Stimulated activated naive B cell treated with anti-CD40 and anti-IgM and Interleukin-4, amounts not matched to agents 10 μg/mL and 1 μg/mL and 100 μg/mL, for 72 hours (primary cell): ENCODE measurements around the gene MAD1L1.

ENCODE experiments used
- ATAC-seq, 2 donors: fragments of 150-1000 bp; cut with Tn5 transposase; replicated peaks; 2 replicates each; pipeline ENCODE4 v1.10.0; 2021; ENCODE audit warnings: moderate library complexity in 1 of 2
- DNase-seq: peaks from one replicate; pipeline ENCODE4 v3.0.0; 2021
- H3K27ac Mint-ChIP-seq: one replicate; pipeline ENCODE4 v1.8.0; 2022; ENCODE audit warnings: mild to moderate bottlenecking, mixed read lengths
- H3K27me3 Mint-ChIP-seq, 2 donors: one replicate each; pipeline ENCODE4 v1.8.0; 2022; ENCODE audit warnings: mixed read lengths in 2 of 2
- H3K36me3 Mint-ChIP-seq, 2 donors: one replicate each; pipeline ENCODE4 v1.8.0; 2022; ENCODE audit warnings: mixed read lengths in 2 of 2, mild to moderate bottlenecking in 1 of 2
- H3K4me1 Mint-ChIP-seq, 2 donors: one replicate each; pipeline ENCODE4 v1.8.0; 2022; ENCODE audit warnings: mixed read lengths in 2 of 2, mild to moderate bottlenecking in 1 of 2
- H3K4me3 Mint-ChIP-seq, 2 donors: one replicate each; pipeline ENCODE4 v1.8.0; 2022; ENCODE audit warnings: mild to moderate bottlenecking in 2 of 2, mixed read lengths in 2 of 2, moderate library complexity in 1 of 2
- H3K9me3 Mint-ChIP-seq, 2 donors: one replicate each; pipeline ENCODE4 v1.8.0; 2022; ENCODE audit warnings: mixed read lengths in 2 of 2, mild to moderate bottlenecking in 1 of 2

The MAD1L1 gene

DNA sequence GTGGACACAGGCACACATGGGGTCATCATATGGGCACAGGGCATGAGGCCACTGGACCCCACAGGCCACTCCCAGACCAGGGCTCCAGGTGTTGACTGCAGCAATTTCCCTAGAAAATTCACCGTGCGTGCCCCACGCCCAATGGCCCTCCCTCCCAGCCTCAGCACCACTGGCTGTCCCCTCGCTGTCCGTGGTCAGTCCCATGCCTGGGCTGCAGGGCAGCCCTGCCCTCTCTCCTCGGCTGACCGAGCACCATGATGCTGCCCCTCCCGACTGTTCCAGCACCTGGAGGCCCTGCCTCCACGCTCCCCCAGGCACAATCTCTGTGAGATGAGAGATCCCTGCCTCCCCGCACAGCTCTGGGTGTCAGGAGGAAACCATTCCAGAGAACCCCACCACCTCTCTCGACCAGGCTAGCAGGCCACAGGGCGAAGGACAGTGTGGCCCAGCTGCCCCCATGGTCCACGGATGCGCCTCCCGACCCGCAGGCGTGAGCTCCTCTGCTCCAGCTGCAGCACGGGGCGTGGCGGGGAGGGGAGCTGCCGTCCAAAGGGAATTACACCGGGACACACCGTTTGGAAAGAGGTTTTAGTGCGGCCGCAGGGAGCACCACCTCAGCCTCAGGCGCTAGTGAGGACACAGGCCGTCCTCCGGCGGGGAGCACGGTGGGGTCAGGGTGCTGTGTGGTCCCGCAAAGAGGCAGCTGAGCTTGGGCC lies 21.8 kb upstream of the MAD1L1 start:
- Mint-ChIP-seq H3K4me3 (peak overlapping the region; percentile 65), H3K9me3 (no peaks in the 10 kb centered on the region), H3K36me3 (peaks cover 74 to 92% of the 10 kb centered on the region in 2 donors), H3K27me3 (no peaks in the 10 kb centered on the region), H3K27ac (peak overlapping the region; percentile 96), H3K4me1 (peaks cover 50 to 92% of the 10 kb centered on the region in 2 donors)
- ATAC-seq (no peak), DNase-seq (no peak)

- Mint-ChIP-seq H3K36me3 (peaks cover 67 to 90% of the 10 kb centered on the region in 2 donors), H3K4me1 (peaks cover 53 to 92% of the 10 kb centered on the region in 2 donors), H3K27me3 (no peaks in the 10 kb centered on the region), H3K27ac (peak overlapping the region; percentile 96), H3K9me3 (no peaks in the 10 kb centered on the region), H3K4me3 (peak overlapping the region; percentile 52)
- ATAC-seq (no peak), DNase-seq (no peak)
Observed at GRCh38 chr7:2253525-2254244, 20.9 kb upstream of the MAD1L1 start.

- no peaks in the 10 kb centered on the region for H3K9me3 Mint-ChIP-seq
- no peak for DNase-seq
- peaks cover 64 to 87% of the 10 kb centered on the region in 2 donors for H3K36me3 Mint-ChIP-seq
- peak overlapping the region in 1 of 2 donors; percentile 52 for H3K4me3 Mint-ChIP-seq
- H3K27ac Mint-ChIP-seq = peak overlapping the region; percentile 96
- H3K27me3 Mint-ChIP-seq = no peaks in the 10 kb centered on the region
- peaks cover 58 to 93% of the 10 kb centered on the region in 2 donors for H3K4me1 Mint-ChIP-seq
- ATAC-seq = no peak
Observed at GRCh38 chr7:2253021-2253420, 20.3 kb upstream of the MAD1L1 start.

DNA sequence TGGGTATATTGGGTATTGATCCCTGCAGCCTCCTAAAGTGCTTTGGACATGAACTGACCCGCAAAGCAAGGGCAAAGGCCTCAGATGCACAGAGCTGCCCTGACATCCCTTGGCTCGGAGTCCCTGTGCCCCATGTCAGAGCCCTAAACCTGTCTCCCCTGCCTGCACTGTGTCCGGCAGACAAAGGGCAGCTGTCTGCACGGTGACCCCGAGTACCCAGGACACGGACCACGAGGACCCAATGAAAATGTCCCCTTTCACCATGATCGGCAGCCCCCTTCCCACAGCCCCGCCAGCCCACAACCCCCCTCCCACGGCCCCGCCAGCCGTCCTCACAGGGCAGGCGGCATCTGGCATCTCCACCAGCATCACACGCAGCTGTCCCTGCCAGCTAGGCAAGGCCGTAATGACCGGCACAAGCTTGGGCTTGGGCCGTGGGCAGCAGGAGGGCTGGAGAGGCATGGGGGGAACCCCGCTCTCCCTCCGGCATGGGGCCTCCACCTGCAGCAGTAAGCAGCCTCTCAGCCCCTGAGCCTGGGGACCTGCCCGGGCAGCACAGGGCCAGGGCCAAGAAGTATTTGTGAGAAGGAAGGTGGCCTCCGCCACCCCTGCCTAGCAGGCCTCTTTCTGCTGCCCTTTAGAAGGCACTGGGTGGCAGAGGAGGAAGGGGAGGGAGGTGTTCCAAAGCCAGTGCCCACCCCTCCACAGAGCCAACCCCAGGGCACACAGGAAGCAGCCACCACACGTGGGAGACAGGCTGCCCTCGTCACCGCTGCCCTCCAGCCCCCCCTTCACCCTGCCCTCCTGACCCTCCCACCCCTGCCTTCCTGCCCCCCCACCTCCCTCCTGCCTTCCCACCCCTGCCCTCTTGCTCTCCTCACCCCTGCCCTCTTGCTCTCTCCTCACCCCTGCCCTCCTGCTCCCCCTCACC lies 19.4 kb upstream of the MAD1L1 start:
- DNase-seq (no peak), ATAC-seq (peak; percentile 22 to 33)
- Mint-ChIP-seq H3K36me3 (peaks cover 60 to 86% of the 10 kb centered on the region in 2 donors), H3K9me3 (no peaks in the 10 kb centered on the region), H3K4me3 (peak overlapping the region; percentile 4 to 52), H3K27ac (peak overlapping the region; percentile 96), H3K27me3 (no peaks in the 10 kb centered on the region), H3K4me1 (peaks cover 59 to 95% of the 10 kb centered on the region in 2 donors)

DNA sequence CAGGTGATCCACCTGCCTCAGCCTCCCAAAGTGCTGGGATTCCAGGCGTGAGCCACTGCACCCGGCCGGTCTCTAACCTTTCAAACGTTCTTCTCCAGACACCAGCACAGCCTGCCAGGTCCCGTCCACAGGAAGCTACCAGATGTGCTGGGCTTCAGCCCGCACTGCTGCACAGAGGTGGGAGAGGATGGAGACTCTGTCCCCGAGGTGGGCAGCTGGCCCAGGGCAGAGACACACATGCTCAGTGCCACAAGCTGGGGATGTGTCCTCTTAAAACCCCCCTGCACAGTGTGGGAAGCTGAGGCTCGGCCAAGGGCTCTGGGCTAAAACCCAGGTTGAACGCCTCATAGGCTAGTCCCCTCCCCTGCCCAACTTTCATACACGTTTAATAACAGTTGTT lies 18.6 kb upstream of the MAD1L1 start:
- H3K9me3 Mint-ChIP-seq = no peaks in the 10 kb centered on the region
- peak overlapping the region in 1 of 2 donors; percentile 44 for H3K4me3 Mint-ChIP-seq
- H3K27me3 Mint-ChIP-seq = no peaks in the 10 kb centered on the region
- peak overlapping the region; percentile 86 for H3K27ac Mint-ChIP-seq
- peaks cover 62 to 98% of the 10 kb centered on the region in 2 donors for H3K4me1 Mint-ChIP-seq
- ATAC-seq = no peak
- DNase-seq = no peak
- H3K36me3 Mint-ChIP-seq = peaks cover 55 to 82% of the 10 kb centered on the region in 2 donors

DNA sequence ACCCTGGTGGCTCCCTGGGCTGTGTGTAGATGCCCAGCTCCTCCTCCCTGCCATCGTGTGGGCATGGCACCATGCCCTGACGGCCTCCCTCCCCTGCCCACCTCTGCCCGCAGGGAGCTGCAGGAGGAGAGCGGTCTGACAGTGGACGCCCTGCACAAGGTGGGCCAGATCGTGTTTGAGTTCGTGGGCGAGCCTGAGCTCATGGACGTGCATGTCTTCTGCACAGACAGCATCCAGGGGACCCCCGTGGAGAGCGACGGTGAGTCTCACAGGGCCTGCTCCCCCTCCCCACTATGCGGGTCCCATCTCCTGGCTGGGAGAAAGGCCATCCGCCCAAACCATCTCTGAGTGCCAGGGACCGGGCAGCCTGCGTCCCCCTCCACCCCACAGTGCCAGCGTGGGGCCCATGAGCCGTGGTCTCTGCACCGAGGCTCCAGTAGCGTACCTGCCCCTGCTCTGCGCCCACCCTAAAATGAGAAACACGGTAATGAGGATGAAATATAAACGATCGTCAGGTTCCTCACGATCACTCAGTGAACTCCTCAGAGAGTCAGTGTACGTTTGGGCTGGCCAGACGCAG lies 17.1 kb upstream of the MAD1L1 start:
- peaks cover 52 to 77% of the 10 kb centered on the region in 2 donors for H3K36me3 Mint-ChIP-seq
- ATAC-seq = no peak
- H3K9me3 Mint-ChIP-seq = no peaks in the 10 kb centered on the region
- peak overlapping the region; percentile 97 for H3K27ac Mint-ChIP-seq
- peaks cover 61 to 98% of the 10 kb centered on the region in 2 donors for H3K4me1 Mint-ChIP-seq
- H3K27me3 Mint-ChIP-seq = no peaks in the 10 kb centered on the region
- H3K4me3 Mint-ChIP-seq = peak overlapping the region; percentile 72 to 74
- no peak for DNase-seq

- Mint-ChIP-seq H3K27ac (peak overlapping the region; percentile 97), H3K27me3 (no peaks in the 10 kb centered on the region), H3K4me3 (peak overlapping the region; percentile 72 to 74), H3K36me3 (peaks cover 50 to 76% of the 10 kb centered on the region in 2 donors), H3K4me1 (peaks cover 60 to 98% of the 10 kb centered on the region in 2 donors), H3K9me3 (no peaks in the 10 kb centered on the region)
- peak; percentile 44 for DNase-seq
- peak; percentile 32 for ATAC-seq
Observed at GRCh38 chr7:2248984-2249694, 16.4 kb upstream of the MAD1L1 start.

DNA sequence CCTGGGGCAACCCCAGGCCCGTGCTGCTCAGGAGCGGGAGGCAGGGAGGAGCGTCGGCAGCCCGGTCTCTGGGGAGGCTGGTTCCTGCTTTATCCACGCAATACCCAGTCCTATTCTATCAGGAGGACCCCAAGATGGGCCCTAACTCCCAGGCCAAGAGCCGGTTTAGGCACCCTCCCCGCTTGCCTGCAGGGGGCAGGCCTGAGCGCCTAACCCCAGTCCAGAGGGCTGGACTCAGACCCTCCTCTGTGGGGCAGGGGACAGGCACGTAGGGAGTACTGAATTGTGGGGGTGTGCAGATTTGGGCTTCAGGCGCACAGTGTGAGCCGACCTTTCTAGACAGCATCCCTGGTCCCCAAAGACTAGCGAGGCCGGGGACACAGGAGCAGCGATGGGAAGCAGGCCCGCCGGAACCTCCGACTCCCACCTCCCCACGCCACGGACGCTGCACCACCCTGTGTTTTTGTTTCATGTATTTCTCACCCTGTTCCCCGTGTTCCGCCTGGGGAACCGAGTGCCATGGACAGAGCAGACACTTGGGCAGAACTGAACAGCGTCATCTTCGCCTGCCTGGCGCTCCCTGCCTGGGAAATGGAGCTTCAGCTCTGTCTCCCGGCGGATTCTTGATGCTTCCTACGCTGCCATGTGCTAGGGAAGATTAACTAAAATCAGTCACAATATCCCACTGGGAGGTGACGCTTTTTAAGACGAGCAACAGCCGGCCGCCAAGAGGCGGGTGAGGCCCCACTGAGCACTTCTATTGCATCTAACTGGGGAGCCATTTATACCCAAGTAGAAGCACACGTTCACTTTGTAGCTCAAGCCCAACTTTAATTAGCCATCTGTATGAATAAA lies 14.6 kb upstream of the MAD1L1 start:
- Mint-ChIP-seq H3K27ac (peak overlapping the region; percentile 97), H3K27me3 (no peaks in the 10 kb centered on the region), H3K9me3 (no peaks in the 10 kb centered on the region), H3K4me1 (peaks cover 55 to 98% of the 10 kb centered on the region in 2 donors), H3K4me3 (peak overlapping the region; percentile 29 to 83), H3K36me3 (peaks cover 39 to 60% of the 10 kb centered on the region in 2 donors)
- ATAC-seq = peak; percentile 27 to 38
- peak; percentile 44 for DNase-seq

- peak in 1 of 2 donors; percentile 3 for ATAC-seq
- Mint-ChIP-seq H3K27ac (peak overlapping the region; percentile 96), H3K36me3 (peaks cover 36 to 51% of the 10 kb centered on the region in 2 donors), H3K4me1 (peaks cover 53 to 92% of the 10 kb centered on the region in 2 donors), H3K9me3 (no peaks in the 10 kb centered on the region), H3K27me3 (no peaks in the 10 kb centered on the region), H3K4me3 (peak overlapping the region; percentile 77 to 83)
- no peak for DNase-seq
Observed at GRCh38 chr7:2245883-2246675, 13.3 kb upstream of the MAD1L1 start.

- H3K4me1 Mint-ChIP-seq = peaks cover 52 to 90% of the 10 kb centered on the region in 2 donors
- peak overlapping the region in 1 of 2 donors; percentile 42 for H3K4me3 Mint-ChIP-seq
- no peak for ATAC-seq
- H3K27ac Mint-ChIP-seq = peak overlapping the region; percentile 40
- DNase-seq = no peak
- peaks cover 27 to 44% of the 10 kb centered on the region in 2 donors for H3K36me3 Mint-ChIP-seq
- no peaks in the 10 kb centered on the region for H3K27me3 Mint-ChIP-seq
- H3K9me3 Mint-ChIP-seq = no peaks in the 10 kb centered on the region
Observed at GRCh38 chr7:2244404-2244995, 11.8 kb upstream of the MAD1L1 start.

- DNase-seq = no peak
- H3K27me3 Mint-ChIP-seq = no peaks in the 10 kb centered on the region
- no peak for ATAC-seq
Observed at GRCh38 chr7:2243458-2243857, 10.7 kb upstream of the MAD1L1 start.

More at GRCh38 chr7:2243458-2243857, 10.7 kb upstream of the MAD1L1 start:
- H3K4me1 Mint-ChIP-seq = peaks cover 44 to 89% of the 10 kb centered on the region in 2 donors
- no peaks in the 10 kb centered on the region for H3K9me3 Mint-ChIP-seq
- peak overlapping the region; percentile 99 for H3K4me3 Mint-ChIP-seq
- H3K27ac Mint-ChIP-seq = peak overlapping the region; percentile 77
- peaks cover 32 to 46% of the 10 kb centered on the region in 2 donors for H3K36me3 Mint-ChIP-seq
